Smooth muscle cell (in vitro differentiated cells): ENCODE measurements around the gene STXBP4. TPM values are rescaled to one million over a fixed set of nuclear protein-coding genes. Genes with fewer than 3 reads are reported as not detected.

Experiments used
- DNase-seq: peaks from one replicate; lab custom pipeline; 2025; ENCODE audit not compliant: unreplicated experiment; lab: John Stamatoyannopoulos, UW
- H2AFZ ChIP-seq: fragments of 200-600 bp; sonication (generic); 2 replicates; pipeline ENCODE4 v1.6.0; 2016; ENCODE audit warnings: antibody characterized with exemption, low read depth, mild to moderate bottlenecking
- H3F3A ChIP-seq: fragments of 200-600 bp; sonication (generic); 2 replicates; pipeline ENCODE4 v1.6.0; 2017; ENCODE audit warnings: antibody characterized with exemption, low read depth
- H3K27ac ChIP-seq: fragments of 200-600 bp; sonication (generic); 2 replicates; pipeline ENCODE4 v1.5.1; 2016; ENCODE audit warnings: low read depth, mild to moderate bottlenecking
- H3K27me3 ChIP-seq: fragments of 200-600 bp; sonication (generic); 2 replicates; pipeline ENCODE4 v1.6.1; 2016; ENCODE audit warnings: low read depth, mild to moderate bottlenecking
- H3K36me3 ChIP-seq: fragments of 200-600 bp; sonication (generic); 2 replicates; pipeline ENCODE4 v1.5.1; 2016; ENCODE audit warnings: low read depth
- H3K4me1 ChIP-seq: fragments of 200-600 bp; sonication (generic); 2 replicates; pipeline ENCODE4 v1.5.1; 2016; ENCODE audit warnings: low read depth
- H3K4me2 ChIP-seq: fragments of 200-600 bp; sonication (generic); 2 replicates; pipeline ENCODE4 v1.6.0; 2016; ENCODE audit warnings: mild to moderate bottlenecking
- H3K4me3 ChIP-seq: fragments of 200-600 bp; sonication (generic); 2 replicates; pipeline ENCODE4 v1.5.1; 2016; ENCODE audit warnings: mild to moderate bottlenecking
- H3K79me2 ChIP-seq: fragments of 200-600 bp; sonication (generic); 2 replicates; pipeline ENCODE4 v1.6.0; 2016; ENCODE audit warnings: low read depth, mild to moderate bottlenecking
- H3K9ac ChIP-seq: fragments of 200-600 bp; sonication (generic); 2 replicates; pipeline ENCODE4 v1.6.0; 2016; ENCODE audit warnings: low read depth
- H3K9me3 ChIP-seq: fragments of 200-600 bp; sonication (generic); replicated peaks from 2 replicates; pipeline ENCODE4 v1.5.1; 2016; ENCODE audit warnings: low read depth
- H4K20me1 ChIP-seq: fragments of 200-600 bp; sonication (generic); 2 replicates; pipeline ENCODE4 v1.6.0; 2016; ENCODE audit warnings: low read depth
- WGBS: methylation state at CpG from one replicate; pipeline ENCODE4 v1.1.7; 2016; ENCODE audit warnings: low lambda C conversion rate; 5-methylcytosine and 5-hydroxymethylcytosine counted together
- polyA plus RNA-seq: library from polyadenylated mRNA; unstranded; fragments of >200 nt; fragmentation: Nextera tagmentation; extraction: Ambion mirVana; gene quantifications from 2 replicates; pipeline ENCODE4 v1.2.1, GENCODE V29; 2016
- total RNA-seq: library from RNA; depleted of rRNA; stranded (reverse); fragments of >200 nt; gene quantifications from 2 replicates; pipeline ENCODE4 v1.2.3, GENCODE V29; 2014
- TF ChIP-seq, protein P1 (sequence below): fragments of 200-600 bp; sonication (generic); IDR thresholded peaks from 2 replicates; pipeline ENCODE4 v1.5.1; 2017; ENCODE audit warnings: borderline replicate concordance, mild to moderate bottlenecking, antibody characterized with exemption; ENCODE audit not compliant: insufficient read depth, poor library complexity, severe bottlenecking

STXBP4 gene
- total and polyA plus RNA-seq, 2 experiments from 2014 or later = 5.7 to 59.5 TPM

DNA sequence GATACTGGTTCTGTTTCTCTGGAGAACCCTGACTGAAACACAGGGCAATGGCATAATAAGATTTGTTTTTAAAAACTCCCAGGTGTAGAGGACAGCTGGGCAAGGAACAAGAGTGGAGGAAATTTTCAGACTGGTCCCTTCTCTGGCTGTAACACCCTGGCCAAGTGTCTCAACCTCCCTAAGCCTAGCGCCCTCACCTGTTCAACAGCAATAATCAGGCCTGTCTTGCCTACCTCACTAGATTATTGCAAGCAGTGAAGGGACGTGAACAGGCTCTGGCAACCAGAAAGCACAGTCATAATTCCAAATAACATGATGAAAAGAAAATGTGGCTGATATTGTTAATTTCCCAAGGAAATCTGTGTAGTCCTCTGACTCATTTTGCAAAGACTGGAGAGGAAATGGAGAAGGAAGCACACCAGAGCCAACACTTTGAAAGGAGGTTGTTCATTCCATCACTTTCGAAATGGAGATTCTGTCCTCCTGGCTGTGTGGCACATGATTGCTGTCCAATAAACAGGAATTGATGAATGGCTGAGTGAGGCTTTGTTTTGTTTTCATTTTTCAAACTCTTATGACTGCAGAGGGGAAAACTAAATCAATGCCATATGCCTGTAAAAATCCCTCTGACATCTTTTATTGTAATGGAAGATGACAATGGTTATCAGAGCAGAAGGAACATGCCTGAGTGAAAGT is 208.7 kb downstream of the STXBP4 start:
- H3K79me2 ChIP-seq = no peaks in the 10 kb centered on the region
- H3K4me2 ChIP-seq = no peak overlapping the region
- H3K9me3 ChIP-seq = no peaks in the 10 kb centered on the region
- no peak overlapping the region for H3K9ac ChIP-seq
- H3K4me1 ChIP-seq = no peaks in the 10 kb centered on the region
- no peaks in the 10 kb centered on the region for H3K27me3 ChIP-seq
- no peak overlapping the region for H3K4me3 ChIP-seq
- no peaks in the 10 kb centered on the region for H3K36me3 ChIP-seq
- H2AFZ ChIP-seq = no peak overlapping the region
- DNase-seq = no peak
- no peak overlapping the region for H3K27ac ChIP-seq
- TF ChIP-seq, protein P1, sequence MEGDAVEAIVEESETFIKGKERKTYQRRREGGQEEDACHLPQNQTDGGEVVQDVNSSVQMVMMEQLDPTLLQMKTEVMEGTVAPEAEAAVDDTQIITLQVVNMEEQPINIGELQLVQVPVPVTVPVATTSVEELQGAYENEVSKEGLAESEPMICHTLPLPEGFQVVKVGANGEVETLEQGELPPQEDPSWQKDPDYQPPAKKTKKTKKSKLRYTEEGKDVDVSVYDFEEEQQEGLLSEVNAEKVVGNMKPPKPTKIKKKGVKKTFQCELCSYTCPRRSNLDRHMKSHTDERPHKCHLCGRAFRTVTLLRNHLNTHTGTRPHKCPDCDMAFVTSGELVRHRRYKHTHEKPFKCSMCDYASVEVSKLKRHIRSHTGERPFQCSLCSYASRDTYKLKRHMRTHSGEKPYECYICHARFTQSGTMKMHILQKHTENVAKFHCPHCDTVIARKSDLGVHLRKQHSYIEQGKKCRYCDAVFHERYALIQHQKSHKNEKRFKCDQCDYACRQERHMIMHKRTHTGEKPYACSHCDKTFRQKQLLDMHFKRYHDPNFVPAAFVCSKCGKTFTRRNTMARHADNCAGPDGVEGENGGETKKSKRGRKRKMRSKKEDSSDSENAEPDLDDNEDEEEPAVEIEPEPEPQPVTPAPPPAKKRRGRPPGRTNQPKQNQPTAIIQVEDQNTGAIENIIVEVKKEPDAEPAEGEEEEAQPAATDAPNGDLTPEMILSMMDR = no peak
- 64% methylated on average over 3 of the region's 3 CpGs for WGBS
- no peaks in the 10 kb centered on the region for H3F3A ChIP-seq
- H4K20me1 ChIP-seq = no peaks in the 10 kb centered on the region

DNA sequence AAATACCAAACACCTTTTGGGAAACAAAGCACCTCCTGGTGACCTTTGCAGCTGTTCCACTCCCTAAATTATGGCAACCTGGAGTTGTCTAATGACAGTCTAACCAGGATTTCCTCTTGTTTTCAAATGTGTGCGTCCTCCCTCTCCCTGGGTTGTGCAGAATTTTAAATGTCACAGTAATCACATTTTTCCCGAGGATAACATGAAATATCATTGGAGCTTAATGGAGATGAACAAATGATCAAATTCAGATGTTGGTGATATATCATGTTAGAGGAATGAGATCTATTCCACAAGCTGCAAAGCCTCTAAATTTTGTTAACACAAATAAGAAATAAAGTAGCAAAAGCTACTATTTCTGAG is 209.3 kb downstream of the STXBP4 start:
- Histone ChIP-seq H3K79me2 (no peaks in the 10 kb centered on the region), H3K27ac (no peak overlapping the region), H3K4me2 (no peak overlapping the region), H3K9me3 (no peaks in the 10 kb centered on the region), H3K4me1 (no peaks in the 10 kb centered on the region), H3K4me3 (no peak overlapping the region), H4K20me1 (no peaks in the 10 kb centered on the region), H3K9ac (no peak overlapping the region), H3K27me3 (no peaks in the 10 kb centered on the region), H3K36me3 (no peaks in the 10 kb centered on the region), H3F3A (no peaks in the 10 kb centered on the region), H2AFZ (no peak overlapping the region)
- TF ChIP-seq, protein P1 = no peak
- 83% methylated on average over 2 of the region's 2 CpGs for WGBS
- no peak for DNase-seq

DNA sequence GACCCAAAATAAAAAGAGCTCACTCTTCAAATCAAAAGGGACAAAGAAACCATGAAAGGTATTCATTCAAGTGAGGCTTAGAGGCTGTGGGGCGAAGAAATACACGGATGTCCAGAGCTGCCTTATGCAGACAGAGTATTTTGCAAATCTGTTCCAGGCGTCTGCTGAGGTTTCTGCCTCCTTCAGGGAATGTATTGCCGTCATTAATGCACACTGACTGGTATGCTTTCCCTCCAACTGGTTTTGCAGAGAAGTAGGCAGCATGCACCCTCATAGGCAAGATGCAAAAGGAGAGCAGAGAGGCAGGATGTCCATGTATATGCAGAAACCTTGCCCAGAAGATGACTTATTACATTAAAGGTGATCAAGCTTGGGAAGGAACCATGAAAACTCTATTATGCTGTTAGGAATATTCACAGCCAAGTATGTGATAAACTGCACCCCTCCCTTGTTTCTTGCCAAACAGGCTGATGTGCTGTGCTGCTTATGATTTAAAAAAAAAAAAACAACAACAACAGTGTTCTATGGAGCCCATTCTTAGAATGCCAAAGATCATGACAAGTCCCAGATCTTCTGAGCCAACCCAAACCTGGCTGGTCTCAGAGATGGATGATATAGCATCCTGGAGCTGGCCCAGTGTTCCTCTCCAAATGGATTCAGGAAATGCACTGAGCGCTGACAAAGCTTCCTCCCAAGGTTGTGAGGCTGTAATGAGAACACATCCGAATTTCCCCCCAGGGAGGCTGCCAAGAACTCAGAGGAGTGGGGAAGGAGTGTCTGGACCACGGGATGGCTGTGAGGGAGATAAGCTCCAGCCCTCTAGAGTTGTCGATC is 218.6 kb downstream of the STXBP4 start:
- no peaks in the 10 kb centered on the region for H3K9me3 ChIP-seq
- no peaks in the 10 kb centered on the region for H3K36me3 ChIP-seq
- no peaks in the 10 kb centered on the region for H3K79me2 ChIP-seq
- H2AFZ ChIP-seq = no peak overlapping the region
- H4K20me1 ChIP-seq = no peaks in the 10 kb centered on the region
- no peaks in the 10 kb centered on the region for H3K27me3 ChIP-seq
- H3K4me3 ChIP-seq = no peak overlapping the region
- no peaks in the 10 kb centered on the region for H3K4me1 ChIP-seq
- WGBS = 66% methylated on average over 8 of the region's 8 CpGs
- TF ChIP-seq, protein P1 = no peak
- H3K4me2 ChIP-seq = no peak overlapping the region
- no peak for DNase-seq
- H3F3A ChIP-seq = no peaks in the 10 kb centered on the region
- no peak overlapping the region for H3K9ac ChIP-seq
- H3K27ac ChIP-seq = no peak overlapping the region

DNA sequence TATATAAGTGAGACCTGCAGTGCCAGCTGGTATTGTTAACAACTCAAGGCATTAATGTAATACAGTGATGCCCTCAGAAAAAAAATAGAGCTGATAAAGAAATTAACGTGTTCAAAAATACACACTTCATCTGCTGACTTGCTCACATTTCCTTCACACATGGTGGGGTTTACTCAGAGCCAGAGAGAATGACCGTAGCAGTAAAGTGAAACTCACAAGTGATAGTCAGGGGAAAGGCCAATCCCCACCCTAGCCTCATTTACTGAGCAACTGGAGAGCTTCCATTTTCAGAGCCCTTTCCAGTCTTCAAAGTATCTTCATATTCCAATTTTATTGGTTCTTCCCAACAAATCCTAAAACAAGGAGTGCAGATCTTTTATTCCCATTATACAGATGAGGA is 222.2 kb downstream of the STXBP4 start:
- Histone ChIP-seq H3K4me3 (no peak overlapping the region), H3F3A (no peaks in the 10 kb centered on the region), H3K9ac (no peak overlapping the region), H3K4me2 (no peak overlapping the region), H4K20me1 (no peaks in the 10 kb centered on the region), H3K79me2 (no peaks in the 10 kb centered on the region), H3K9me3 (no peaks in the 10 kb centered on the region), H2AFZ (no peak overlapping the region), H3K36me3 (no peaks in the 10 kb centered on the region), H3K27ac (no peak overlapping the region), H3K27me3 (peaks cover 4% of the 10 kb centered on the region), H3K4me1 (no peaks in the 10 kb centered on the region)
- DNase-seq = no peak
- 85% methylated on average over 2 of the region's 2 CpGs for WGBS
- TF ChIP-seq, protein P1 = no peak
